ENCODE measurements around the gene TRIM7. TPM values are rescaled to one million over a fixed set of nuclear protein-coding genes. Genes with fewer than 3 reads are reported as not detected.
"Not testable (repeated sequence)": the region's sequence is repeated elsewhere in the genome, so short reads cannot be mapped to it uniquely, and the experiment has no call there.

TRIM7 gene
- total RNA-seq, 1 experiment from 2014 or later = 6.7 TPM

- DNase-seq (ENCODE audit: low read depth) = no peak
These were observed 28.2 kb upstream of the TRIM7 start for GRCh38 chr5:181233088-181233800.

GRCh38 chr5:181232593-181232992, 27.6 kb upstream of the TRIM7 start:
- DNase-seq (ENCODE audit: low read depth) = no peak

GRCh38 chr5:181231432-181231831, 26.4 kb upstream of the TRIM7 start:
- DNase-seq (ENCODE audit: low read depth) = no peak

- no peak for DNase-seq (ENCODE audit: low read depth)
These were observed 25.6 kb upstream of the TRIM7 start for GRCh38 chr5:181230551-181230950.

DNA sequence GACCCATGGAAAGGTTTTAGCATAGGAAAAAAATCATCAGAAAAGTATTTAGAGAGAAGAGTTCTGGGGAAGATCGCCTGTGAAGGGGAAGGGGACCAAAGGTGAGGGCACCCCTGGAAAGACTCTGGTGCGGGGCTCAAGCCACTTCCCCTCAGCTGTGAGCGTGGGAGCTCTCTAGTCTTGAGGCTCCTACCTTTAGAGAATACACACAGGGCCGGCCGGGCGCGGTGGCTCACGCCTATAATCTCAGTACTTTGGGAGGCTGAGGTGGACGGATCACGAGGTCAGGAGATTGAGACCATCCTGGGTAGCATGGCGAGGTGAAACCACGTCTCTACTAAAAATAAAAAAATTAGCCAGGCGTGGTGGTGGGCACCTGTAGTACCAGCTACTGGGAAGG, 25.0 kb upstream of the TRIM7 start:
- DNase-seq (ENCODE audit: low read depth) = no peak

DNA sequence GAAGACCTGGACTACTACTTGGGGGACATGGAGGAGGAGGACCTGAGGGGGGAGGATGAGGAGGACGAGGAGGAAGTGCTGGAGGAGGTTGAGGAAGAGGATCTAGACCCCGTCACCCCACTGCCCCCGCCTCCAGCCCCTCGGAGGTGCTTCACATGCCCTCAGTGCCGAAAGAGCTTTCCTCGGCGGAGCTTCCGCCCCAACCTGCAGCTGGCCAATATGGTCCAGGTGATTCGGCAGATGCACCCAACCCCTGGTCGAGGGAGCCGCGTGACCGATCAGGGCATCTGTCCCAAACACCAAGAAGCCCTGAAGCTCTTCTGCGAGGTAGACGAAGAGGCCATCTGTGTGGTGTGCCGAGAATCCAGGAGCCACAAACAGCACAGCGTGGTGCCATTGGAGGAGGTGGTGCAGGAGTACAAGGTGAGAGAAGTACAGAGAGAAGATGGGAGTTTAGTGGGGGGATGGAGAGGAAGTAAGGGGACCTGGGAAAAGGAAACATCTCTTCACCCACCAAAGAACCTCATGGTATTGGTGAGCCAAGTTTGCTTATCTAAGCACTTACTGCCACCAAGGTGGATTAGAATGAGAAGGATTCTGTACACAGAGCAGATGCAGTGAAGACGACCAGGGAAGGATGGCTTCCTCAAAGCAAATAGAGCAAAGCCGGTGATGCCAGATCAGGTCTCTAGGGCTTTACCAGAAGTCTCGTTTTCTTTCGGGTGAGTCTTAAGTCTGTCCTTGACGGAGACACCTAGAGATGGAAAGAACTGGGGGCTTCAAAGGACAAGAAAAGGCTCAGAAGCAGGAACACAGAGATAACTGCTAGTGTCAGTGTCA, 19.6 kb upstream of the TRIM7 start:
- DNase-seq (ENCODE audit: low read depth) = no peak

DNA sequence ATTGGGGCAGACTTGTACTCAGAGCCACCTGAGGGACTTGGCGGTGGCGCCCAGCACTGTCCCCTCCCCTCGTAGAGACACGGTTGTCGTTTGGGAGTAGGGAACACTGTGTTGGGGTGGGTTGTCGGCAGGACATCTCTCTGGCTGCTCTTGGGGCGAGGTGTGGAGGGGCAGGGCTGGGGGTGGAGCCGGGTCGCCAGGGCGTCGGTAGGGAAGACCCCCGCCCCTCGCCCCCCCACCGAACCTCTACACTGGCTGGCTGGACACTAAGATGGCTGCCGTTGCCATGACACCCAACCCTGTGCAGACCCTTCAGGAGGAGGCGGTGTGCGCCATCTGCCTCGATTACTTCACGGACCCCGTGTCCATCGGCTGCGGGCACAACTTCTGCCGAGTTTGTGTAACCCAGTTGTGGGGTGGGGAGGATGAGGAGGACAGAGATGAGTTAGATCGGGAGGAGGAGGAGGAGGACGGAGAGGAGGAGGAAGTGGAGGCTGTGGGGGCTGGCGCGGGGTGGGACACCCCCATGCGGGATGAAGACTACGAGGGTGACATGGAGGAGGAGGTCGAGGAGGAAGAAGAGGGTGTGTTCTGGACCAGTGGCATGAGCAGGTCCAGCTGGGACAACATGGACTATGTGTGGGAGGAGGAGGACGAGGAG, 18.9 kb upstream of the TRIM7 start:
- DNase-seq (ENCODE audit: low read depth) = peak; percentile 64

DNA sequence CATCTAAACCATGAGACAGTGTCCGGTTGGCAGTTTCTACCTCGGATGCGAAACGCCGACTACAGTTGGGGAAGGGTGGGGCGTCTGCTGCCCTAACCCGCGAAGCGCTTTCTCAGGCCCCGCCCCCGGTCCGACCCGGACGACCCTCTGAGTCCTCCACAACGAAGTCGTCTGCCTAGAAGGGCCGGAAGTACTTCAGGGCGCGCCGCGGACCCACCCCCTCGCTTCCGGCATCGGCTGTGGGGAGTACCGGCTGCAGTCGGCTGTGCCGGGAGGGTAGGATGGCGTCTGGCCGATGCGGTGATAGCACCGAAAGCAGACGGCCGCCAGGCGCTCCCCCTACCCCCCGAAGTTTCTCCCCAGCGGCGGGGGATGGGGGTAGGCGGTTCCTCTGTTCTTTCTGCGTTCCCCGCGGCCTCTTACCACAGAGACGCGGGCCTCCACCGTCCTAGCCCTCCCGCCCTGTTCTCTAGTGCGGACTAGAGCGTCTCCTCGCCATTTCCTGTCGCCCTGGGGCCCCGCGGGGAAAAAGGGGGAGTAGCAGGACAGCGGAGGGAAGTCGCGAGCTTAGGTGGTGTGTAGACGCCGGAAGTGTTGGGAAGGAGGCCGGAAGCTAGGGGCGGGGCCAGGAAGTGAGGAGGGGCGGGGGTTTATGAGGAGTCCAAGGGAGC, 18.2 kb upstream of the TRIM7 start, which contains the start of gene TRIM41:
Gene TRIM41, plus strand, starts transcription at position 224 of the 671 bp plus-strand sequence. CDS start 719 bp downstream, outside the sequence.
- DNase-seq (ENCODE audit: low read depth) = peak; percentile 99

GRCh38 chr5:181222630-181223057, 17.6 kb upstream of the TRIM7 start:
- DNase-seq (ENCODE audit: low read depth) = no peak

DNA sequence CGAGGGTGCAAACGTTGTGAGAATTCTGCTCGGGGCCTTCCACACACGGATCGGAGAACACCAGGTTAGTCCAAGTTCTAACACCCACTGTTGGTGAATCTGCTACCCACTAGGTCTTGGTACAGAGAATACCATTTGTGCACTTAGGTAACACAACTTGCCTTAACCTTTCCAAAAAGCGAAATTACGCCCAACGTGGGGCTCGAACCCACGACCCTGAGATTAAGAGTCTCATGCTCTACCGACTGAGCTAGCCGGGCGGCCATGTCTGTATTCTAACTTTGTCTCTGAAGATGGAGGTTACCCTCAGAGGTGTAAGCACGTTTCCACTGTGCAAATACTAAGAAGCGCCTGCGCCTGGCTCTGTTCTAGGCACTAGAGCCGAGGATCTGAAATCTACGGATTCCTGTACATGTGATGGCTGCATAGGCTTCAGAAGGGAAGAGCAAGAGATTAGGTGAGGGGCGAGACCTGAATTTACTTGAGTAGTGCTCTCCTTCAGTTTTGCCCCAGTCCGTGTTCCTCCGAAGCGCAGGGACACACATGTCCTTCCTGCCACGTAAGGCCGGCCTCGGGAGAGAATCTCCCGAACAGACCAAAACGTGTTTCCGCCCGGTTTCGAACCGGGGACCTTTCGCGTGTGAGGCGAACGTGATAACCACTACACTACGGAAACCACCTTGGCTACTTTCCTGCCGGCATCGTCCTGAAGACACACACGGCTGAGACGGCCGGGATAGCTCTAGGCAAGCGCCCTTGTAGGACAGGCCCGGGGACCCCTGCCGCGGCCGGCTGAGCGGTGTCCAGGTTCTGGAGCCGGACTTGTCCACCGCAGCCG, 17.0 kb upstream of the TRIM7 start:
- DNase-seq (ENCODE audit: low read depth) = peak; percentile 99

GRCh38 chr5:181221105-181221791, 16.3 kb upstream of the TRIM7 start:
- no peak for DNase-seq (ENCODE audit: low read depth)

- DNase-seq (ENCODE audit: low read depth) = no peak
These were observed 15.2 kb upstream of the TRIM7 start for GRCh38 chr5:181220178-181220515.

DNA sequence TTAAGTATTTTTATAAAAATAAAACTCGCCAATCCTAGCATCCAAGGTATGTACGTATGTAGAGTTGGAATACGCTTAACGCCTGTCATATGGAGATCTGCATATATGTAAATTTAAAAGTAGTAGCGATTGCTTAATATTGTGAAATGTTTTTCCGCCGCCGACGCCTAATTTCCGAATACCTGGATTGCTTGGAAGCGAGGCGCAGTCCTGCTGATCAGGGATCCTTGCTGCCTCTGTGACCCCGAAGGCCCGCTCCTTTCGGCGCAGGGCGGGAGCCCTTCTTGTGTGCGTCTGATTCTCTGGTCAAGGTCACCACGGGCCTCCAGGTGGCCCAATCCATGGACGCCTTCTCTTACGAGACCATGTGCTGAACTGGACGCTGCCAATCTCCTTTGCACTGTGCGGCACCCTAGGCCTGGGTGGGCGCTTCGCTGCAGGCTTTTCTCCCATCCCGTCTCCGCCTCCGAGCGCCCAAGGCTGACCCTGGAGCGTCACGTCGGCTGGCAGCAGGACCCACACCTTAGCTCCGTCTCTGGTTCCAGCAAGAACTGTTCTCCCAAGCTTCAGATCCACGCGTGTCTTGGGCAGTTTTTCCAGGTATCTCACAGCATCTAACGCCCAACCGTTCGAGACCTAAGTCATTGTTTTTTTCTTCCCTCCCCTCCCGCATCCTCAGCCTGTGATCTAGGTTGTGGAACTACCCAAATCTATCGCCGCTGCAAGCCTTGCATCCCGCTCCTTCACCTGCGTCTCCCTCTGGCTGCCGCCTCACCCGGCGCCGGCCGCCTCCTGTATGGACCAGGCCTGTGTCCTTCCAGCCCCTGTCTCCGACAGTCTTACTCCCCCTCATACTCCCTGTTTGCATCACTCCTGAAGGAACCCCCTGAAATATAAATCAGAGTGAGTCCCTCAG, 14.5 kb upstream of the TRIM7 start:
- DNase-seq (ENCODE audit: low read depth) = no peak

- DNase-seq (ENCODE audit: low read depth) = no peak
These were observed 13.8 kb upstream of the TRIM7 start for GRCh38 chr5:181218795-181219124.

DNA sequence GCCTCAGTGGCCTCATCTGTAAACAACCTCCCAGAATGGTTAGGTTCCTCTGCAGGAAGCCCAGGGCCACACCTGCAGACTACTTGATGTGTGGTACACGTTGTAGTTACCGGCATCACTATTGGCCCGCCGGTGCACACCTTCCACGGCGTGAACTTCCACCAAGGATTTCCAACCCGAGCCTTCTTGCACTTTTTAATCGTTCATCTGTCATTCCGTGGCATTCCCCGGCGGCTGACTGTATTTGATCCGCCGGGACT, 12.7 kb upstream of the TRIM7 start:
- DNase-seq (ENCODE audit: low read depth) = no peak

DNA sequence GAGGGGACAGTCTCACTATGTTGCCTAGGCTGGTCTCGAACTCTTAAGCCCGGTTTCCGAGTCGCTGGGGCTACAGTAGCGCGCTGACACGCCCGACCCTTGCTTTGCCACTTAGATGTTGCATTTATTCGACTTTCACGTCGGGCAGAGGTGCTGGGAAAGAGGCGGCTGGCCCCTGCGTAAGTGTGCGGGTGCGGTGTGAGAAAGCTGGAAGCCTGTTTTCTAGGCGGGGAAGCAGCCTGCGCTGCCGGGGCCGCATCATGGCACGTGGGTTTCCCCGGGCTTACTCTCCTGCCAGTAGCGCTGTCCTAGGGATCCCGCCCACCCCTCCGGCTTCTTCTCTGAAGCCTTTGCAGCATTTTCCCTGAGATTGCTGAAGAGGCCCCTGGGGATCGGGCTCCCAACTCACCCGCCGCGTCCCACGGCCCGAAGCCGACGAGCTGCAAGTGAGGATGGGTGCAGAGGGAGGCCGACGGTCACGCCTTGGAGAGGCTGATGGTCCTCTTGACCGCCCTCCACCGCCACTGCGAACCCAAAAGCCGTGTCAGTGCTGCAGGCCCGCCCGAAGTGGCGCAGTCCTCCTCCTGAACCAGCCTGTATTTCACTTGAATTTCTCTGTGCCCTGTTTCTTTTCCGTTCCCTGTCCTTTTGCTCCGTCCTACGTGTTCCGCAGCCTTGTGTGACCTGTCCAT, 12.3 kb upstream of the TRIM7 start:
- DNase-seq (ENCODE audit: low read depth) = peak; percentile 78

GRCh38 chr5:181215997-181216989, 11.3 kb upstream of the TRIM7 start:
- peak; percentile 66 for DNase-seq (ENCODE audit: low read depth)

GRCh38 chr5:181214249-181214648, 9.3 kb upstream of the TRIM7 start:
- DNase-seq (ENCODE audit: low read depth) = not testable (repeated sequence)
